ENCODE data around the gene KLHL1.

KLHL1 gene

GRCh38 chr13:69999875-70000274 lies 108.4 kb downstream of the KLHL1 start:
- no peak for DNase-seq

- DNase-seq, result no peak
These were observed 111.2 kb downstream of the KLHL1 start for GRCh38 chr13:69997061-69997460.

- no peak for DNase-seq
These were observed 127.5 kb downstream of the KLHL1 start for GRCh38 chr13:69980799-69981198.

GRCh38 chr13:69975496-69975895 lies 132.8 kb downstream of the KLHL1 start:
- DNase-seq, result no peak

- no peak for DNase-seq
These were observed 137.7 kb downstream of the KLHL1 start for GRCh38 chr13:69970520-69970919.

- DNase-seq, result no peak
These were observed 149.2 kb downstream of the KLHL1 start for GRCh38 chr13:69959046-69959445.

- DNase-seq, result no peak
These were observed 151.4 kb downstream of the KLHL1 start for GRCh38 chr13:69956839-69957238.

GRCh38 chr13:69956349-69956748 lies 151.9 kb downstream of the KLHL1 start:
- DNase-seq, result no peak

- DNase-seq, result no peak
These were observed 153.0 kb downstream of the KLHL1 start for GRCh38 chr13:69955271-69955670.

- DNase-seq, result no peak
These were observed 156.8 kb downstream of the KLHL1 start for GRCh38 chr13:69951412-69951811.

- DNase-seq, result no peak
These were observed 158.1 kb downstream of the KLHL1 start for GRCh38 chr13:69950160-69950559.

GRCh38 chr13:69948016-69948415 lies 160.2 kb downstream of the KLHL1 start:
- DNase-seq, result no peak

GRCh38 chr13:69947582-69947981 lies 160.7 kb downstream of the KLHL1 start:
- no peak for DNase-seq

GRCh38 chr13:69946511-69946910 lies 161.7 kb downstream of the KLHL1 start:
- no peak for DNase-seq

GRCh38 chr13:69935043-69935442 lies 173.2 kb downstream of the KLHL1 start:
- no peak for DNase-seq

- no peak for DNase-seq
These were observed 180.0 kb downstream of the KLHL1 start for GRCh38 chr13:69928262-69928661.

- DNase-seq, result no peak
These were observed 187.1 kb downstream of the KLHL1 start for GRCh38 chr13:69921156-69921555.

- DNase-seq, result no peak
These were observed 195.6 kb downstream of the KLHL1 start for GRCh38 chr13:69912630-69913029.

GRCh38 chr13:69910800-69911199 lies 197.5 kb downstream of the KLHL1 start:
- DNase-seq, result no peak

GRCh38 chr13:69904784-69905183 lies 203.5 kb downstream of the KLHL1 start:
- no peak for DNase-seq

GRCh38 chr13:69903081-69903480 lies 205.2 kb downstream of the KLHL1 start:
- no peak for DNase-seq

GRCh38 chr13:69882451-69882850 lies 225.8 kb downstream of the KLHL1 start:
- no peak for DNase-seq

- no peak for DNase-seq
These were observed 228.3 kb downstream of the KLHL1 start for GRCh38 chr13:69879936-69880335.

- no peak for DNase-seq
These were observed 235.8 kb downstream of the KLHL1 start for GRCh38 chr13:69872321-69873047.

- no peak for DNase-seq
These were observed 241.7 kb downstream of the KLHL1 start for GRCh38 chr13:69866555-69866954.
